Uterus (tissue), 4 donors: ENCODE measurements around the gene SLC6A7. TPM values are rescaled to one million over a fixed set of nuclear protein-coding genes. Genes with fewer than 3 reads are reported as not detected.

Source experiments
- DNase-seq, 2 donors: peaks; one replicate each; pipeline ENCODE4 v3.0.0-alpha.2; 2019 to 2020
- H3K27ac ChIP-seq, 2 donors: fragments of 200-600 bp; sonication (generic); 1 replicate in 1 of 2; 2 replicates in 1 of 2; pipeline ENCODE4 v1.5.1; 2016 to 2018
- H3K27me3 ChIP-seq, 2 donors: fragments of 200-600 bp; sonication (generic); one replicate each; pipeline ENCODE4 v1.5.1; 2018 to 2019; ENCODE audit warnings: control low read depth in 1 of 2
- H3K36me3 ChIP-seq, 2 donors: fragments of 200-600 bp; sonication (generic); one replicate each; pipeline ENCODE4 v1.5.1; 2019; ENCODE audit warnings: control low read depth in 1 of 2
- H3K4me1 ChIP-seq, 2 donors: fragments of 200-600 bp; sonication (generic); one replicate each; pipeline ENCODE4 v1.5.1; 2018 to 2019; ENCODE audit warnings: control low read depth in 1 of 2
- H3K4me3 ChIP-seq, 2 donors: fragments of 200-600 bp; sonication (generic); 1 replicate in 1 of 2; 2 replicates in 1 of 2; pipeline ENCODE4 v1.5.1; 2018 to 2019; ENCODE audit warnings: mild to moderate bottlenecking in 1 of 2
- H3K9me3 ChIP-seq, 2 donors: fragments of 200-600 bp; sonication (generic); one replicate each; pipeline ENCODE4 v1.5.1; 2019; ENCODE audit warnings: control low read depth in 1 of 2
- POLR2A ChIP-seq, 2 donors: fragments of 450-650 bp; IDR thresholded peaks; one replicate each; pipeline ENCODE4 v1.6.1; 2016; ENCODE audit warnings: antibody characterized with exemption in 2 of 2, mild to moderate bottlenecking in 1 of 2, moderate library complexity in 1 of 2
- intact Hi-C: fragments of 100-400 bp; cut with DNase I; formaldehyde crosslinking; loops from one replicate; pipeline ENCODE4 v1.15.1; 2023; ENCODE audit warnings: low total_unique reads
- total RNA-seq, 4 donors: library from RNA; depleted of rRNA in 3 of 4; stranded (reverse); fragments of >200 nt in 3 of 4; gene quantifications; one replicate each; pipeline versions ENCODE4 v1.1.0 to v1.2.4, GENCODE V29; 2014 to 2023
- TF ChIP-seq, protein P1 (sequence below), 4 experiments: fragments of 200-600 bp in 2 of 4; fragments of 450-650 bp in 2 of 4; sonication (generic) in 2 of 4; IDR thresholded peaks; one replicate each; pipeline ENCODE4 v1.5.1; 2016 to 2019; ENCODE audit warnings: antibody characterized with exemption in 4 of 4, mild to moderate bottlenecking in 2 of 4, moderate library complexity in 1 of 4
- donor health status: DM: yes; HTN: yes; CAD: no.

The SLC6A7 gene
- total RNA-seq, 4 donors from 2014 or later: not detected

DNA sequence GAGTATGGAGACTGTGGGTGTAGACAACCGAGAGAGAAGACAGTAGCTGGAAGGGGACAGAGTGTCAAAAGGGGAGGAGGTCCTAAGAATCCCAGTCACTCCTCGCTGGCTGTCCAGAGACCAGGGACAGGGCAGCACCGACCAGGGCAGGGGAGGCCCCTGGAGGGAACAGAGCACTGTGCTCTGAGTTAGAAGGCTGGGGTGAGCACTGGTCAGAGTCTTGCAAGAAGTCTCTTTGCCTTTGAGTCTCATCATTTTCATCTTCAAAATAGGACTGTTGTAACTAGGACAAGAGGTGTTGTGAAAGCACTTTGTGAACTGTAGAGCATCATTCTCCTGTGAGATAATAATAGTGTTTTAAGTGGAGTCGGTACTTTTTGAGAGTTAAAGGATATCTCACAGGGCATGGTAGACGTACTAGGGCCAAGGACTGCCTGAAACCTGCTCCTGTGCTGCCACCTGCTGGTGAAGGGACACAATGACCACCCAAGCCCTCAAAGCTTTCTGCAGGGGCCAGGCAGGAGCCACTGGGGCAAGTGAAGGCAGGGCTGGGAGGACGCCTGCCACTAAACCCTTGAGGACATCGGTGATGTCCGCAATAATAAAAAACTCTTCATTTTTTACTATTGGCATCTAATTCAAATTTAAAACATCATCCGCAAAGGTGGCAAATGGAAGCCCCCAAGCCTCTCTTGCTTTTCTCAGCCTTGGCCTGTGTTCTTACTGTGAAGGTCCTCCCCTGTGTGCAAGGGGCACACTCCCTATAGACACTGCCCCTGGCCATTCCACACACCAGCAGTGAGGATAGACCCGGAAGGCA is 28.2 kb downstream of the SLC6A7 start:
- intact Hi-C loops: loop anchor here (5.0 to 10.0 kb wide), 2 partner anchors 53 to 86 kb away; partner anchors contain the start of gene CDX1
- TF ChIP-seq, protein P1, sequence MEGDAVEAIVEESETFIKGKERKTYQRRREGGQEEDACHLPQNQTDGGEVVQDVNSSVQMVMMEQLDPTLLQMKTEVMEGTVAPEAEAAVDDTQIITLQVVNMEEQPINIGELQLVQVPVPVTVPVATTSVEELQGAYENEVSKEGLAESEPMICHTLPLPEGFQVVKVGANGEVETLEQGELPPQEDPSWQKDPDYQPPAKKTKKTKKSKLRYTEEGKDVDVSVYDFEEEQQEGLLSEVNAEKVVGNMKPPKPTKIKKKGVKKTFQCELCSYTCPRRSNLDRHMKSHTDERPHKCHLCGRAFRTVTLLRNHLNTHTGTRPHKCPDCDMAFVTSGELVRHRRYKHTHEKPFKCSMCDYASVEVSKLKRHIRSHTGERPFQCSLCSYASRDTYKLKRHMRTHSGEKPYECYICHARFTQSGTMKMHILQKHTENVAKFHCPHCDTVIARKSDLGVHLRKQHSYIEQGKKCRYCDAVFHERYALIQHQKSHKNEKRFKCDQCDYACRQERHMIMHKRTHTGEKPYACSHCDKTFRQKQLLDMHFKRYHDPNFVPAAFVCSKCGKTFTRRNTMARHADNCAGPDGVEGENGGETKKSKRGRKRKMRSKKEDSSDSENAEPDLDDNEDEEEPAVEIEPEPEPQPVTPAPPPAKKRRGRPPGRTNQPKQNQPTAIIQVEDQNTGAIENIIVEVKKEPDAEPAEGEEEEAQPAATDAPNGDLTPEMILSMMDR (IDR thresholded peaks at IDR 0.05): peak; percentile 91 to 97 (median 95)
- no peak for TF ChIP-seq POLR2A (IDR thresholded peaks at IDR 0.05)
- no peaks in the 10 kb centered on the region for H3K36me3 ChIP-seq
- no peak overlapping the region for H3K27ac ChIP-seq
- no peak overlapping the region for H3K4me3 ChIP-seq
- no peaks in the 10 kb centered on the region for H3K27me3 ChIP-seq
- H3K9me3 ChIP-seq: no peaks in the 10 kb centered on the region
- DNase-seq: peak; percentile 87 to 88
- no peaks in the 10 kb centered on the region for H3K4me1 ChIP-seq

DNA sequence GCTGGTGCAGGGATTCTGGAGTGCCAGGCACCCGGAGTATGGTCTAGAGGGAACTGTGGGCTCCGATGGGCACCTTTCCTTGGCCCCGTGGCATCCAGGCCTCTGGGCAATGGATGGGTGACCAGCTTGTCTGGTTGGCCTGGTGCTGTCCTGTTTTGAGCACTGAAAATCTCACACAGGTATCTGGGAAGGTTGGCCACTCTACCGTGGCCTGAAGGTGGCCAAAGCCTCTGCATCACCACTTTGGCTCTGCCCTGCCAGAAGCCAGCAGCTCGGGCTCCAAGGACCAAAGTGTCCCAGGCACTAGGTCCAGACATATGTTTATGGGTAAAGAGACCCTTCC is 28.8 kb downstream of the SLC6A7 start:
- Histone ChIP-seq H3K36me3 (no peaks in the 10 kb centered on the region), H3K27ac (no peak overlapping the region), H3K4me1 (no peaks in the 10 kb centered on the region), H3K4me3 (no peak overlapping the region), H3K9me3 (no peaks in the 10 kb centered on the region), H3K27me3 (no peaks in the 10 kb centered on the region)
- no peak for DNase-seq
- TF ChIP-seq, protein P1 (IDR thresholded peaks at IDR 0.05): no peak
- TF ChIP-seq POLR2A (IDR thresholded peaks at IDR 0.05): no peak
- intact Hi-C loops: loop anchor here (5.0 to 10.0 kb wide), 2 partner anchors 54 to 86 kb away; partner anchors contain the start of gene CDX1

DNA sequence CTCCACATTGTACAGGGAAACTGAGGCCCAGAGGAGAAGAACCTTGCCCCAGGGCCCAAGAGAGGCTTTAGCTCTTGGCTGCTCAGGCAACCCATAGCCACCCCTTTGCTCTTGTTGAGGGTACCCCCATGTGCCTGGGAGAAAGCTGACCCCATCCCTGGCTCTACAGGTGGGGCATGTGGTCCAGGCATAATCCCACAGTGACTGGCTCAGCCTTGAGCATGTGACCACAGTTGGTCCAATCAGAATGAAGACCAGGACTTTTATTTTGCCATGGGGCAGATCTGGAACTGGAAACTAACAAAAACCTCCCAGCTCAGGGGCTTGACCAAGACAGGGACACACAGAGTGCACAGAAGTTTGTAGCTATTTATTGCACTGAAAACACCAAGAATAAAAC is 29.3 kb downstream of the SLC6A7 start:
- intact Hi-C loops: loop anchor here (5.0 to 10.0 kb wide), 2 partner anchors 54 to 87 kb away; partner anchors contain the start of gene CDX1
- Histone ChIP-seq H3K4me1 (no peaks in the 10 kb centered on the region), H3K9me3 (no peaks in the 10 kb centered on the region), H3K4me3 (no peak overlapping the region), H3K36me3 (no peaks in the 10 kb centered on the region), H3K27me3 (no peaks in the 10 kb centered on the region), H3K27ac (no peak overlapping the region)
- DNase-seq: no peak
- TF ChIP-seq, protein P1 (IDR thresholded peaks at IDR 0.05): no peak
- no peak for TF ChIP-seq POLR2A (IDR thresholded peaks at IDR 0.05)

DNA sequence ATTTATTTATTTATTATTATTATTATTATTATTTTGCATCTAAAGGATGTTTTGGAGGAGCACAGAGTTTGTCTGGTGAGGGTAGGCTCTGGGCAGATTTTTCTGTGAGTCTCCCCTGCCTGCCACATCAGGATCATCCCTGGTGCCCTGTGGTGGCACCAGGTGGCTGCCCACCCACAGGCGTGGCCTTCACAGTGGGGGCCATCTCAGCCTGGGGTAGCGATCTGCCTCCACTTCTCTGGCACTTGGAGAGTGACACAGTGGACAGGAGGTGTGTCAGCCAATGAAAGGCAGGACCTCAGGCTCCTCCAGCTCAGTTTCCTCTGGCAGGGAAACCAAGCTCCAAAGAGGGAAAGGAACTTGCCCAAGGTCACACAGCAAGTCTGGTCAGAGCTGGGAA is 30.0 kb downstream of the SLC6A7 start:
- Histone ChIP-seq H3K9me3 (no peaks in the 10 kb centered on the region), H3K4me3 (no peak overlapping the region), H3K27ac (no peak overlapping the region), H3K4me1 (no peaks in the 10 kb centered on the region), H3K36me3 (no peaks in the 10 kb centered on the region), H3K27me3 (no peaks in the 10 kb centered on the region)
- TF ChIP-seq POLR2A (IDR thresholded peaks at IDR 0.05): no peak
- TF ChIP-seq, protein P1 (IDR thresholded peaks at IDR 0.05): no peak
- intact Hi-C loops: loop anchor here (5.0 to 10.0 kb wide), 2 partner anchors 55 to 88 kb away; partner anchors contain the start of gene CDX1
- no peak for DNase-seq

DNA sequence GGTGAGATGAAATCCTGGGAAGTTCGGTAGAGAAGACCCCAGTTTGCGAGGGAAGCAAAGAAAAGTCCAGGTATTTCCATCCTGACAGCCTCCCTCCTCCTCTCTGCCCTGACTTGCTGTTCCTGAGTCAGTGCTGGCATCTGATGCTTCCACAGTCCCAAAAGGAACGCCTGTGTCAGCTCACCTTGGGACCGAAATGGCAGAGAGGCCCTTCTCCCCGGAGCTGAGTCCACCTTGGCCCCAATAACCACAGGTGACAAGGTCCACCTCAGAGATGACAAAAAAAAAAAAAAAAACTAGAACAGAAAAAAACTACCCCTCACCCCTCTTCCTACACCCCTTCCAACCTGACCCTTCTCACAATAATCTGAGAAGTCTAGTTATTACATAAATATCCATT is 31.6 kb downstream of the SLC6A7 start:
- H3K27me3 ChIP-seq: no peaks in the 10 kb centered on the region
- no peaks in the 10 kb centered on the region for H3K4me1 ChIP-seq
- no peak overlapping the region for H3K4me3 ChIP-seq
- H3K27ac ChIP-seq: no peak overlapping the region
- no peak for DNase-seq
- H3K9me3 ChIP-seq: no peaks in the 10 kb centered on the region
- no peaks in the 10 kb centered on the region for H3K36me3 ChIP-seq
- intact Hi-C loops: no loop called here
- TF ChIP-seq, protein P1 (IDR thresholded peaks at IDR 0.05): no peak
- TF ChIP-seq POLR2A (IDR thresholded peaks at IDR 0.05): no peak
